ENCODE results near the gene PRAMEF10.
"Not testable (repeated sequence)": the region's sequence is repeated elsewhere in the genome, so short reads cannot be mapped to it uniquely, and the experiment has no call there.

Gene PRAMEF10

DNA sequence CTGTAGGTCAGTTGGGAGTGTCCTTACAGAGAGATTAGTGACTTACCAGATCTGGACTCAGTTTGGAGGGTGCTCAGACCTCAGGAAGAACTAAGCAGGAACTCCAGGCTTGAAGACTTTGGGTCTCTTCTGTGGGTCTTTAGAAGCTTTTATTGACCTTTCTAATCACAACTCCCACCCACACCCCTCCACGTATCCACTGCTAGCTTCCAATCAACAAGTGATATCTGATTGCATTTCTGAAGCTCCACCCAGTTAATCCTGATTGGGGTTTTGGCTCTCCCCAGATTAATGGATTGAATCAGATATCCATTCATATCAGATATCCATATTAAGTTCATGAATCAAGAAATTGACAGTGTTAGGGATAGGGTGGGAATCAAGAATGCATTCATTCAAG is at the start of gene PRAMEF10:
Gene PRAMEF10, minus strand, starts transcription at position 101 of the 400 bp plus-strand sequence. CDS start 2,423 bp downstream, outside the sequence.
- not testable (repeated sequence) for DNase-seq (ENCODE audit: low read depth)

GRCh38 chr1:12947480-12947879 is 49.4 kb upstream of the PRAMEF10 start, which contains the start of gene PRAMEF6:
Gene PRAMEF6 (minus strand): TSS chr1:12947580. CDS start chr1:12942518, 5,062 bp downstream.
- not testable (repeated sequence) for DNase-seq (ENCODE audit: low read depth)

GRCh38 chr1:12924368-12924767 is 26.3 kb upstream of the PRAMEF10 start:
- not testable (repeated sequence) for DNase-seq (ENCODE audit: low read depth)

GRCh38 chr1:12921749-12922148 is 23.7 kb upstream of the PRAMEF10 start:
- DNase-seq (ENCODE audit: low read depth) = not testable (repeated sequence)

DNA sequence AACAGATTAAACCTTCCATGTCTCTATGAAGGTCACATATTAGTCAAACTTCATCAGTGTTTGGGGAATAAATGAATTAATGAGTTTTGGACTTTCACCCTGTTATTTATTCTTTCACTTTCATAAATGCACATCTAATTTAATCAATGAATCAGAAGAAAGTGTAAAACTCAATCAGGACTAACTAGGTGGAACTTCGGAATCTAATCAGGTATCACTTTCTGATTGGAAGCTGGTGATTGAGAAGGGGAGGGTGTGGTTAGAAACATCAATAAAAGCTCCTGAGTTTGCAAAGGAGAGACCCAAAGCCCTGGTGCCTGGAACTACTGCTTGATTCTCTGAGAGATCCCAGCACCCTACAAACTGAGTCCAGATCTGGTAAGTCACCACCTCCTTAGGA is 18.2 kb upstream of the PRAMEF10 start, which contains the start of gene PRAMEF7:
Gene PRAMEF7, plus strand, starts transcription at position 301 of the 400 bp plus-strand sequence. CDS start 1,083 bp downstream, outside the sequence.
- not testable (repeated sequence) for DNase-seq (ENCODE audit: low read depth)

- DNase-seq (ENCODE audit: low read depth) = not testable (repeated sequence)
Measured at GRCh38 chr1:12903793-12904572, 5.9 kb upstream of the PRAMEF10 start.

DNA sequence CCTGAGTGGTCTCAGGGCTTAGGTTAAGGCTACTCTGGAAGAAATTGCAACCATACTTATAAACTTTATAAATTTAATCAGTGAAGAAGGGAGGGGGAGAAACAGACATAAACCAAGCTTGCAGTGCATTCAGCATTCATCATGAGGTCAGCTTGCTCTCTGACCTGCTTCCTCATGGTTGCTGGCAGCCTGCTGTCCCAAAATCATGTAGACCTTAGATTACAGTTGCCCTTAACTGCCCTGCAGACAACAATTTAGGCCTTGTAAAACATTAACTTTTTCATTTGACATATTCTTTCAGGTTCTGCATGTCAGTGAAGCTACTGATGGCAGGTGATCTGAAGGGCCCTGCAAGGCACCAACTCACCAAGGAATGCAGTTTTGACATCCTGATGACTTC is 1.1 kb upstream of the PRAMEF10 start:
- DNase-seq (ENCODE audit: low read depth) = not testable (repeated sequence)

- not testable (repeated sequence) for DNase-seq (ENCODE audit: low read depth)
Measured at GRCh38 chr1:12886101-12886500, 12.0 kb downstream of the PRAMEF10 start, which contains the start of gene PRAMEF4. Gene PRAMEF4 (minus strand): TSS chr1:12886201. CDS start chr1:12883394, 2,807 bp downstream.

DNA sequence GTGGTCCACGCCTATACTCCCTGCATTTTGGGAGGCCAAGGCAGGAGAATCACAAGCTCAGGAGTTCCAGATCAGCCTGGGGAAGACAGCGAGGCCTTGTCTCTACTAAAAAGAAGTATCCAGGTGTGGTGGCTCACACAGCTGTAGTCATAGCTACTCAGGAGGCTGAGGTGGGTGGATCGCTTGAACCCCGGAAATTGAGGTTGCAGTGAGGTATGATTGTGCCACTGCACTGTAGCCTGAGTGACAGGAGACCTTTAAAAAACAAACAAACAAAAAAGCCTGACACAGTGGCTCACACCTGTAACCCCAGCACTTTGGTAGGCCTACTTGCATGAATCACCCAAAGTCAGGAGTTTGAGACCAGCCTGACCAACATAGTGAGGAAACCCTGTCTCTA is 19.6 kb downstream of the PRAMEF10 start:
- not testable (repeated sequence) for DNase-seq (ENCODE audit: low read depth)

DNA sequence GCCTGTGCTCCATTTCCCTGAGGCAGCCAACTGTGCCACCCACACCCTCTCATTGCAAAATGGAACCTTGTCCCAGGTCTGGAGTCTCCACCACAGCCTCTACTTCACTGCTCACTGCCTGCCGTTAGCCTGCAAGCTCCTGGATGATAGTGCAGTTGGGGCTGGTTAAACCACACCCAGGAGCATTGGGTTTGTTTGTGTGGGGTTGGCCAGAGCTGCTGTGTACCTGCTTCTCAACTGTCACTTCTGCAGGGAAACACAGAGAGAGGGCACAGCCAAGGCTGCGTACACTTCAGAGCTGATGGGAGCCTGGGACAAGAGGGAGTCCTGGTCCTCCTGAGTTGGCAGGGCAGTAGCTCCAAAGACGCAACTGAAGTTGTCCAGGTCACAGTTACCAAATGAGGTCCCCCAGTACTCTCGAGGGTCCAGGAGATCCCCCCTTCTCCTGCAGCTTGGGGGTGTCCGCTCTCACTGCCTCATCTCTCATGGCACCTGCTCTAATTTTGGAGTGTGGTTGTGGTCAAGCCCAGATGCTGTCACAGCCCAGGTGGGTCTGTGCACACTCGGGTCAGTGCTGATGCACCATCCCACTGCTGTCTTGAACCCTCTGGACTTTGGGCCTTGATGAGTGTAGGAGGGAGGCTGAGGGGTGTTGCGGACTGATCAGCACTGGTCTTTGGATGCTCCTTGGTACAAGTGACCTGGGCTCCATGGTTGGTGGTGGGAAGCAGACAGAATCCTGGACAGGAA is 34.8 kb downstream of the PRAMEF10 start:
- not testable (repeated sequence) for DNase-seq (ENCODE audit: low read depth)

GRCh38 chr1:12856786-12857185 is 41.3 kb downstream of the PRAMEF10 start, which contains the start of gene PRAMEF2:
Gene PRAMEF2 (plus strand): TSS chr1:12857086. CDS start chr1:12859010, 1,924 bp downstream.
- DNase-seq (ENCODE audit: low read depth) = not testable (repeated sequence)

DNA sequence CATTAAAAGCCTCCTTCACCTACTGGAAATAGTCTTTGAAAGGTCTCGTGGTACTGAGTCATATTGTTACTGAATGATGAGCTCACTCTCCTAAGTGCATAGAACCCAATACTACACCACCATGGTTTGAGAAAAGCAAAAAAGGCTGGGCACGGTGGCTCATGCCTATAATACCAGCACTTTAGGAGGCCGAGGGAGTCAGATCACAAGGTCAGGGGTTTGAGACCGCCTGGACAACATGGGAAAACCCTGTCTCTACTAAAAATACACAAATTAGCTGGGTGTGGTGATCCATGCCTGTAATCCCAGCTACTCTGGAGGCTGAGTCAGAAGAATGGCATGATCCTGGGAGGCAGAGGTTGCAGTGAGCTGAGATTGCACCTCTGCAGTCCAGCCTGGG is 46.3 kb downstream of the PRAMEF10 start:
- DNase-seq (ENCODE audit: low read depth) = no peak

GRCh38 chr1:12848620-12849019 is 49.5 kb downstream of the PRAMEF10 start, which contains the start of gene HNRNPCL1:
Gene HNRNPCL1 (minus strand): TSS chr1:12848720. CDS start chr1:12848289, 431 bp downstream.
- DNase-seq (ENCODE audit: low read depth) = not testable (repeated sequence)
